ENCODE measurements around the gene RPL39. TPM values are rescaled to one million over a fixed set of nuclear protein-coding genes. Genes with fewer than 3 reads are reported as not detected.
A peak's percentile ranks its signal among the peaks of the same experiment; 100 is the strongest.
"Not testable (repeated sequence)": the region's sequence is repeated elsewhere in the genome, so short reads cannot be mapped to it uniquely, and the experiment has no call there.

The RPL39 gene
- total RNA-seq, result 1,000 to 10,000 TPM; 1,035 to 1,338 (median 1,072) TPM
- polyA plus RNA-seq, result 1,000 to 10,000 TPM; 1,899 to 6,428 TPM
- long read RNA-seq, donor 1, transcript RPL39-201 (3 exons, 401 nt), result major isoform, 154 of 157 reads
- long read RNA-seq, donor 1, partial matches to known transcripts, result 3 of 157 reads
- long read RNA-seq, donor 1, other reads (novel, unspliced or antisense), result 0 of 157 reads
- long read RNA-seq, donor 2, transcript RPL39-201 (3 exons, 401 nt), result major isoform, 172 of 173 reads
- long read RNA-seq, donor 2, partial matches to known transcripts, result 1 of 173 reads
- long read RNA-seq, donor 2, other reads (novel, unspliced or antisense), result 0 of 173 reads
- long read RNA-seq, donor 3, transcript RPL39-201 (3 exons, 401 nt), result major isoform, 39 of 39 reads
- long read RNA-seq, donor 3, partial matches to known transcripts, result 0 of 39 reads
- long read RNA-seq, donor 3, other reads (novel, unspliced or antisense), result 0 of 39 reads

DNA sequence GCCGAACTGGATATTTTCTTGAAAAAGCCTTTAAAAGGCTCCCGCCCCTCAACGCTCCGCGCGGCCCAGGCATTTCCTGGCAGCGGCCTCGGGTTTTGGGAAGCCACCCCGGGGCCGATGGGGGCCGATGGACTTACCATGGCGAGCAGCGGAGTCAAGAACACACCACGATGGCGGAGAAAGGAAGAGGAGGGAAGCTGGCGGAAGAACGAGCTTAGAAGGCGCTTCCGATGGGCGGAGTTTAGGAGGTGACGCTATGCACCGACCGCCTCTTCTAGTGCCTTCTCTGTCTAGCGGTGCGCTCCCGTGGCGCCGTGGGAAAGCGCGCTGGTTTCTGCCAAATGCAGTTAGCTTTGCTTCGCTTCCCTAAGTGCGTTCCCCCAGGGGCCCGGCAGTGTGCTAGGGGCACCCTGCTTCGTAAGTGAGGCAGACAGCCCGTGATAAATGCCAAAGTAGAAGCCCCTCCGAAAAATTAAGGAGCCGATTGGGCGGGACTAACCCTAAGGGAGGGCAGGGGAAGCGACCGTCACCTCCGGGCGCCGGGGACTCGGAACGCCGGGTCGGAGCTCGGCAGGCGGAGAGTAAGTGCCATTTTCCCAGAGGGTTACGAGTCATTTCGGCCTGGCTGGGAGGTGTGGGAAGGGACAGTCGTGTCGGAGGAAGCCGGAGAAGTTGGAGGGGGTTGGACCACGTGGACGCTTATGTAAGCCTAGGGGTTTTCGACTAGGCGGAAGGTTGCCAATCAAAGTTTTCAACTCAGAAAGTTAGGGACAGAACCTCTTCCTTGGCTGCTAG lies at the start of gene RPL39:
RPL39 (minus strand) TSS at position 194 of the 795 bp plus-strand sequence; CDS start at position 140, 54 bp downstream.
- H3K4me1 ChIP-seq, result peaks cover 0 to 42% (median 36%) of the 10 kb centered on the region in 9 donors
- H3K27ac ChIP-seq, result peak within 1 kb of the TSS; percentile 91 to 99 (median 95)
- H3K36me3 ChIP-seq, result peaks cover 0 to 31% (median 0%) of the 10 kb centered on the region in 9 donors
- DNase-seq (peak; percentile 75 to 87), ATAC-seq (peak; percentile 96 to 99 (median 98))
- TF ChIP-seq, protein P1, sequence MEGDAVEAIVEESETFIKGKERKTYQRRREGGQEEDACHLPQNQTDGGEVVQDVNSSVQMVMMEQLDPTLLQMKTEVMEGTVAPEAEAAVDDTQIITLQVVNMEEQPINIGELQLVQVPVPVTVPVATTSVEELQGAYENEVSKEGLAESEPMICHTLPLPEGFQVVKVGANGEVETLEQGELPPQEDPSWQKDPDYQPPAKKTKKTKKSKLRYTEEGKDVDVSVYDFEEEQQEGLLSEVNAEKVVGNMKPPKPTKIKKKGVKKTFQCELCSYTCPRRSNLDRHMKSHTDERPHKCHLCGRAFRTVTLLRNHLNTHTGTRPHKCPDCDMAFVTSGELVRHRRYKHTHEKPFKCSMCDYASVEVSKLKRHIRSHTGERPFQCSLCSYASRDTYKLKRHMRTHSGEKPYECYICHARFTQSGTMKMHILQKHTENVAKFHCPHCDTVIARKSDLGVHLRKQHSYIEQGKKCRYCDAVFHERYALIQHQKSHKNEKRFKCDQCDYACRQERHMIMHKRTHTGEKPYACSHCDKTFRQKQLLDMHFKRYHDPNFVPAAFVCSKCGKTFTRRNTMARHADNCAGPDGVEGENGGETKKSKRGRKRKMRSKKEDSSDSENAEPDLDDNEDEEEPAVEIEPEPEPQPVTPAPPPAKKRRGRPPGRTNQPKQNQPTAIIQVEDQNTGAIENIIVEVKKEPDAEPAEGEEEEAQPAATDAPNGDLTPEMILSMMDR (IDR thresholded peaks at IDR 0.05), result no peak
- H3K4me3 ChIP-seq, result peak within 1 kb of the TSS; percentile 50 to 84 (median 76)
- no peaks in the 10 kb centered on the region for H3K27me3 ChIP-seq
- 1% methylated on average over 51 to 55 of the region's 58 CpGs for WGBS, 2 donors
- intact Hi-C loops (cut with DNase I), result loop anchor here in 5 of 10 donors (1.0 to 10.0 kb wide), 5 partner anchors 53 to 83 kb away; partner anchors contain the start of genes NDUFA1 (in 5 of the 5), RNF113A (in 5 of the 5) and UPF3B (in 1 of the 5)
- H3K9me3 ChIP-seq, result peaks cover 0 to 4% (median 0%) of the 10 kb centered on the region in 11 donors

DNA sequence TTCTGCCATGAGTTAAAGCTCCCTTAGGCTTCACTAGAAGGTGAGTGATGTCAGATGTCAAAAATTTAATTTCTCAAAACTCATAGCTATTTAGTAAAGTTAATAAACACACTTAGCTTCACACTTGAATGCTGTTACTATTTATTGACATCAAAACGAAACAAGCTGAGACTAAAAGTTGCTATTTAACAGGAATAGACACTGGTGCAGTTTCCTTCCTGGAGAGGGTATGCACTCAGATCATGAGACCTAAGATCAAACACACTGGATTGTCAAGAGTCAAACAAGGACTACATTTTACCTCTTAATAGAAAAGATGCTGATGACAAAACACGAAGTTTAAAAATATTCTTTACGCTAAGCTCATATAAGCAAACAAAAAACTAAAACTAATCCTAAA lies 42.5 kb upstream of the RPL39 start:
- ATAC-seq (no peak), DNase-seq (no peak)
- 87 to 91% methylated on average over 3 of the region's 3 CpGs for WGBS, 2 donors
- Histone ChIP-seq H3K9me3 (no peaks in the 10 kb centered on the region), H3K27ac (no peak overlapping the region), H3K4me3 (no peak overlapping the region), H3K36me3 (peaks cover 0 to 86% (median 6%) of the 10 kb centered on the region in 9 donors), H3K4me1 (no peaks in the 10 kb centered on the region), H3K27me3 (no peaks in the 10 kb centered on the region)
- TF ChIP-seq, protein P1 (IDR thresholded peaks at IDR 0.05), result no peak
- intact Hi-C loops (cut with DNase I), result no loop called here

DNA sequence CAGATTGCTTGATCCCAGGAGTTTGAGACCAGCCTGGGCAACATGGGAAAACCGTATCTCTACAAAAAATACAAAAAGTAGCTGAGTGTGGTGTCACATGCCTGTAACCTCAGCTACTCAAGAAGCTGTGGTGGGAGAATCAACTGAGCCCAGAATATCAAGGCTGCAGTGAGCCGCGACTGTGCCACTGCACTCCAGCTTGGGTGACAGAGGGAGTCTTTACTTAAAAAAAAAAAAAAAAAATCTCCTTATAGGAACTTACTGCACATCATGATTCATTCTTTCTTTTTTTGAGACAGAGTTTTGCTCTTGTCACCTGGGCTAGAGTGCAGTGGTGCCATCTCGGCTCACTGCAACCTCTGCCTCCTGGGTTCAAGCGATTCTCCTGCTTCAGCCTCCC lies 37.0 kb upstream of the RPL39 start:
- no peak overlapping the region for H3K27ac ChIP-seq
- H3K36me3 ChIP-seq, result peaks cover 0 to 35% (median 0%) of the 10 kb centered on the region in 9 donors
- no peak for DNase-seq
- WGBS, 2 donors, result 94 to 97% methylated on average over 5 of the region's 5 CpGs
- intact Hi-C loops (cut with DNase I), result no loop called here
- no peak for ATAC-seq
- TF ChIP-seq, protein P1 (IDR thresholded peaks at IDR 0.05), result no peak
- no peaks in the 10 kb centered on the region for H3K9me3 ChIP-seq
- no peaks in the 10 kb centered on the region for H3K4me1 ChIP-seq
- H3K27me3 ChIP-seq, result no peaks in the 10 kb centered on the region
- H3K4me3 ChIP-seq, result no peak overlapping the region

DNA sequence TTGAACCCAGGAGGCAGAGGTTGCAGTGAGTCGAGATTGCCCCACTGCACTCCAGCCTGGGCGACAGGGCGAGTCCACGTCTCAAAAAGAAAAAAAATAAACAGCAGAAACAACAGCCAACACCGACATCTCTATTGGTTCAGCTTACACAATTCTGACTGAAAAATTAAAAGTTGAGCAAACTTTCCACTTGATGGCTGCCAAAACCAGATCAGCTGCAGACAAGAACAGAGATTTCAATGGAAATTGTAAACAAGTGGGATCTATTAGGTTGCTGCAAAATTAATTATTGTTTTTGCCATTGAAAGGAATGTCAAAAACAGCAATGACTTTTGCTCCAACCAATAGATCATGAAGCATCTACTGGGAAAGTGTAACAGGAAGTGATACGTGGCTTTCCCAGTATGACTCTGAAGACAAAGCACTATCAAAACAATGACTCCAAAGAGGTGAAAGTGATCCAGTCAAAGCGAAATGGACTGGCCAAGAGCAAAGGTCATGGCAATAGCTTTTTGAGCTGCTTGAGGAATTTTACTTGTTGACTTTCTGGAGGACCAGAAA lies 35.0 kb upstream of the RPL39 start:
- ATAC-seq (no peak), DNase-seq (no peak)
- Histone ChIP-seq H3K4me3 (no peak overlapping the region), H3K36me3 (peaks cover 0 to 17% (median 0%) of the 10 kb centered on the region in 9 donors), H3K9me3 (no peaks in the 10 kb centered on the region), H3K4me1 (no peaks in the 10 kb centered on the region), H3K27ac (no peak overlapping the region), H3K27me3 (no peaks in the 10 kb centered on the region)
- 78 to 83% methylated on average over 7 of the region's 7 CpGs for WGBS, 2 donors
- intact Hi-C loops (cut with DNase I), result no loop called here
- TF ChIP-seq, protein P1 (IDR thresholded peaks at IDR 0.05), result no peak

DNA sequence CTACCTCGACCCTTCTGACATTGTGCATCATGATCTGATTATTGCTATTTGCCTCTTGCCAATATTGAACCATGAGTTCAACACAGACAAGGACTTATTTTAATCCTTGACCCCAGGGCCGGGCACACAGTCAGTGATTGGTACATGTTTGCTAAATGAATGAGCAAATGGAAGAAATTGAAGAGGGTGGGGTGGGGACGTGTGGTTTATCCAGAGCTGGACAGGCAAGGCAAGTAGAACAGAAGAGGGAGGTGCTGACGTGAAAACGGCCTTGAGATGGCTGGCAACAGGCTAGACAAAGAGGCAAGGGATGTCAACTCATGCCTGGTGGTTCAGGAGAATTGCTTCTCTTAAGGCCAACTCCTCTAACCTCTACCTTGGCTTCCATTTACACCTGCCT lies 32.8 kb upstream of the RPL39 start:
- H3K36me3 ChIP-seq; H3K4me3 ChIP-seq; DNase-seq; H3K27me3 ChIP-seq; H3K27ac ChIP-seq; intact Hi-C loops (cut with DNase I); H3K4me1 ChIP-seq; ATAC-seq; H3K9me3 ChIP-seq: not testable (repeated sequence)
- WGBS, 2 donors, result 80% methylated on average over 1 of the region's 5 CpGs; no CpG with 5 or more reads in 1 of the 2 donors

DNA sequence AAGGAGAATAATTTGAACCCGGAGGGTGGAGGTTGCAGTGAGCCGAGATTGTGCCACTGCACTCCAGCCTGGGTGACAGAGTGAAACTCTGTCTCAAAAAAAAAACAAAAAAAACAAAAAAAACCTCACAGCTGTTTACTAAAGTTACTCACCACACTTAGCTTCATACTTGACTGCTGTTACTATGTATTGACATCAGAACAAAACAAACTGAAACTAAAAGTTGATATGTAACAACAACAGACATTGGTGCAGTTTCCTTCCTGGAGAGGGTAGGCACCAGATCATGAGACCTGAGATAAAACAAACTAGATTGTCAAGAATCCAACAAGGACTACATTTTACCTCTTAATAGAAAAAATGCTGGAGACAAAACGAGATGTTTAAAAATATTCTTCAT lies 30.3 kb upstream of the RPL39 start:
- H3K27ac ChIP-seq; H3K4me1 ChIP-seq; intact Hi-C loops (cut with DNase I); H3K9me3 ChIP-seq; ATAC-seq; H3K36me3 ChIP-seq; H3K4me3 ChIP-seq; H3K27me3 ChIP-seq; DNase-seq: not testable (repeated sequence)
- whole genome bisulfite sequencing, 2 donors, result 72 to 83% methylated on average over 3 of the region's 3 CpGs
